HG02642 (cell line): ENCODE results near the gene DPY19L3.
"Not testable (repeated sequence)": the region's sequence is repeated elsewhere in the genome, so short reads cannot be mapped to it uniquely, and the experiment has no call there.

Experiments used
- ATAC-seq: cut with Tn5 transposase; IDR thresholded peaks from one replicate; pipeline ENCODE4 v1.9.1; 2021; ENCODE audit warnings: mild to moderate bottlenecking; ENCODE audit not compliant: unreplicated experiment, poor library complexity

The DPY19L3 gene

GRCh38 chr19:32392901-32393300 lies 12.7 kb upstream of the DPY19L3 start:
- no peak for ATAC-seq

- ATAC-seq: no peak
Measured at GRCh38 chr19:32396046-32396652, 9.4 kb upstream of the DPY19L3 start.

DNA sequence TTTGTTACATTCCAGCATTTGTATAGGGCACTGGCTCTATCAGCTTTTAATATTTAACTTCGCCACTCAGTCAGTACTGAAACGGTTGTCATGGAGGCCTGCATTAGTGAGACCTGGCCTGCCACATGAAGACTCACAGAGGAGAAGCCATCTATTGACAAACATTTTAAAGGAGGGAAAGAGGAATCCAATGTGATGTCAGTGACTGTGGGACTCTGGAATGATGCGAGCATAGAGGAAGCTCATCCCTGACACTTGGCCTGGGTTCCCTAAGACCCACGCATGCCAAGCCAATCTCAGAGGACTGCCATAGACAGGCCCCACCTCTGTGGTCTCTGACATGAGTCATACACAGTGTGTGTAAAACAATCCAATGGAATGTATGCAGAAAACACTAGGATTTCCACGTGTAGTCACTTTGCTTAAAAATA lies 7.9 kb upstream of the DPY19L3 start:
- ATAC-seq: no peak

- ATAC-seq: no peak
Measured at GRCh38 chr19:32401992-32402391, 3.6 kb upstream of the DPY19L3 start.

- ATAC-seq: no peak
Measured at GRCh38 chr19:32403291-32403995, 2.1 kb upstream of the DPY19L3 start.

- ATAC-seq: no peak
Measured at GRCh38 chr19:32404213-32404932, 1.2 kb upstream of the DPY19L3 start.

DNA sequence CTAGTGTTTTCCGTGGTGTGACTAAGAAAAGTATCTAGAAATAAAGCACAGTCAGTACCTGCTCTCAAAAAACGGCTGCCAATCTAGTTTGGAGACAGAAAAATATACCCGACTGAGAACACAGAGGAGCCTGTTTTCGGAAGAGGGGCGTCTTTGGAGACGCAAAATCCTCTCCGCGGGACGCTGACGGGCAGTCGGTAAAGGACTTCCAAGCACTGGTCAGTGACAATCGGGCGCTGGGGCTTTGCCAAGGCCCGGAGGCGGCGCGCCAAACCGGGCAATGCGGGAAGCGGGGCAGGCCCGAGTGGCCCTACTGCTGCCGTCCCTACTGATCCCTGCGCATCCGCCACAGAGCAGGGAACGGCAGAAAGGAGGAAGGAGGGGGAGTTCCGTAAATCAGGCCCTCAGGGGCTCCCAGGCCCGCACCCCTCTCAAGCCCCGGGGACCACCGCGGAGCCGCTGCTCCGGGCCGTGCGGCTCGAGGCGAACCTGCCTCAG lies 588 bp upstream of the DPY19L3 start:
- ATAC-seq: peak; percentile 28

- ATAC-seq: no peak
Measured at GRCh38 chr19:32406161-32407003, 812 bp downstream of the DPY19L3 start.

DNA sequence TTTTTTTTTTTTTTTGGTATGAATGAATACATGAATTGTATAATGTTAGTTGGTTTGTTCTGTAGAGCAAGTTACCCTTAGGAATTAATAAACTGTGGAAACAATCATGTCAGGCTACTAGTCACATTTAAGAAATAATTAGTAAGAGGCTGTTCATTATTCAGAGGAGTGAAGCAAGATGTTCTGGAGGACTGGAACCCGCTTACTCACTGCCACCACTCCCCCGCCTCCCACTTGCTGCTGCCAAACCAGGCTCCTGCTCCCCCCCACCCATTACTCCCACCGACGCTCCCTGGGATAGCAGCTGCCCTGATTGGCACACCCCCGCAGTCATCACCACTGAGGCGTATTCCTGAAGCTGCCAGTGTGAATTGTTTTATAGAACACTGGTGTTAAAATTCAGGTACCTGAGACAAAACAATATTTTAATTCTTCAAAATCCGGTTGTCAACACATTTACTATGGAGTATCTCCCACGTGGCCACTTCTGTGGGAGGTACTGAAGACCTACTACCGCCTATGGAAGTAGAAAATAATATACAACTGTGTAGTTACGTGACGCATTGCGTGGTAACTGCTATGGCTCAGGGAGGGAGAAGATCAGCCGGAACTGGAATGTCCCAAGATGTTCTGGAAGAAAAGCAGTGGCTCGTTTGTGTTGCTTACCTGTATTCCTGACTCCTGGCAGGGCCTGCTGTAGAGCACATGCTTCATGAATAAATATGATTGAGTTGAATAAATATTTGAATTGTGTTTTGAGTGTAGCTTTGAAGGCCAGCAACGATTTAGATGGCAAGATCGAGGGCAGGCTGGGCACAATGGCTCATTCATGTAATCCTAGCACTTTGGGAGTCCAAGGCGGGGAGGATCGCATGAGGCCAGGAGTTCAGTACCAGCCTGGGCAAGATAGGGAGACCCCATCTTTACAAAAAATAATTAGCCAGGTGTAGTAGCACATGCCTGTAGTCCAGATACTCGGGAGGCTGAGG lies 1.7 kb downstream of the DPY19L3 start:
- ATAC-seq: no peak

GRCh38 chr19:32415246-32415645 lies 9.7 kb downstream of the DPY19L3 start:
- no peak for ATAC-seq

DNA sequence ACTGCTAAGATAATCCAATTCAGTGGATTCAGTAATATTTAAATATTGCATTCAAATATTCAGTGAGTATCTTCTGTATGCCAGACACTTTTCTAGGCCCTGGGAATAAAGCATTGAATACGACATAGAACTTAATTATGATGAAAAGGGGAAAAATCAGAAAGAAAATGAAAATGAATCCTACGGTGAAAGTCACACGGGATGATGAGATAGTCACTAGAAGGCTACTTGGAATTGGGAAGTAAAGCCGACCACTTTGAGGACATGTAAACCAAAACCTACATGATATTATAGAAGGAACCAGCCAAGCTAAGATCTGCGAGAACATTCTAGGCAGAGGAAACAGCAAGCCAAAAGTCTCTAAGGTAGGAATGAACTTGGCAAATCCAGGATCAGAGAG lies 10.1 kb downstream of the DPY19L3 start:
- no peak for ATAC-seq

- no peak for ATAC-seq
Measured at GRCh38 chr19:32416749-32417456, 11.3 kb downstream of the DPY19L3 start.

- ATAC-seq: no peak
Measured at GRCh38 chr19:32418155-32418554, 12.6 kb downstream of the DPY19L3 start.

GRCh38 chr19:32421589-32422361 lies 16.2 kb downstream of the DPY19L3 start:
- ATAC-seq: no peak

DNA sequence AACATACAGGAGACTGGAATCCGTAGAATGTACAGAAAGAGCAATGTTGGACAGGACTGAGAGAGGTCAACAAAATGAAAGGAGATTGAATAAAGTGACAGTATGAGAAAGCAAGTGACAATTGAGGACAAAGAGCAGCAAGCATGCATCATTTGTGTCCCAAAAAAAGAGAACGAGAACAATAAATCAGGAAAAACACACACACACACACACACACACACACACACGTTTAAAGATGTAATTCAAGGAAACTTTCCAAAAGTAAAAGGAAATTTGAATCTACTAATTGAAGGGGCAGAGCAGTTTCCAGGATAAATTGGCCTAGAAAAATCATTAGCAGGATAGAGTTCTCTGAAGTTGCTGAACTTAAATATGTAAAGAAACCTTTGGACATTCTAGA lies 16.9 kb downstream of the DPY19L3 start:
- ATAC-seq: no peak

DNA sequence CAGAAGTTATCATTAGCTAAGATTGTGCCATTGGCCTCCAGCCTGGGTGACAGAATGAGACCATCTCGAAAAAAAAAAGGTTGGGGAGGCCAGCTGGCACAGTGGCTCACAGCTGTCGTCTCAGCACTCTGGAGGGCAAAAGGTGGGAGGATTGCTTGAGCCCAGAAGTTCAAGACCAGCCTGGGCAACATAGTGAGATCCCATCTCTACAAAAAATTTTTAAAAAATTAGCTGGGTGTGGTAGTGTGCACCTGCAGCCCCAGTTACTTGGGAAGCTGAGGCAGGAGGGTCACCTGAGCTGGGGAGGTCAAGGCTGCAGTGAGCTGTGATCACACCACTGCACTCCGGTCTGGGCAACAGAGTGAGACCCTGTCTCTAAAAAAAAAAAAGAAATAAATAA lies 18.4 kb downstream of the DPY19L3 start:
- not testable (repeated sequence) for ATAC-seq

- no peak for ATAC-seq
Measured at GRCh38 chr19:32427536-32427935, 22.0 kb downstream of the DPY19L3 start.

DNA sequence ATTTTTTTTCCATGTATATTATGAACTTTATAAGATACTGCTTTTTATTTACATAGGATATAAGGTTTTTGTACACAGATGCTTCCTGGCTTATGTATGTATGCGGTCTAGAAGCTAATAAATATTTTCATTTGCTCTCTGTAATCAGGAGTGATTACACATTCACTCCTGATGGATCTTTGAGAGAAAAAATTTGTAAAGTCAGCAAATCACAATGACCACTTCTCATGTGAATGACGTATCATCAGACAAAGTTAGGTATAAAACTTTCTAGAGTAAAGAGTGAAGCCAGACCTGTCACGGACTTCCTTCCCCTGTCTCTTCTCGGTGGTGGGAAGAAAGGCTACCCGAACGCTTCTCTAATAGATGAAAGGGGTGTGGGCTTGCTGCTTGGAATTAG lies 31.1 kb downstream of the DPY19L3 start:
- ATAC-seq: no peak
